ENCODE results near the gene POLR3E.
"Not testable (repeated sequence)": the region's sequence is repeated elsewhere in the genome, so short reads cannot be mapped to it uniquely, and the experiment has no call there.

The POLR3E gene

DNA sequence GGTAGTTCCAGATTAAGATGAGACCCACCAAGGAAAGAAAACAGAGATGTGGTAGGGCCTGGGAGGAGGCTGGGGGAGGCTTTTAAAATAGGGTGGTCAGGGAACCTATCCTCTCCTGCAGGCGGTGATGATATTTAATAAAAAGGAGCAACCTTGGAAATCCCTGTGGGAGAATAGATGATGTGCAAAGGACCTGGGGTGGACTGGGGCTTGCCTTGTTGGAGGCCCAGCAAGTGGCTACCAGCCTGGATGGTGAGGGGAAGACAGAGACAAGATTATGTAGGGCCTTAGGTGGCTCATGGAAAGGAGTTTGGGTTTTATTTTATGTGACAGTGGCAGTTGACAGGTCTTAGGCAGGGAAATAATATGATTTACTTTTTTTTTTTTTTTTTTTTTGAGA is 1.8 kb downstream of the POLR3E start:
- DNase-seq (ENCODE audit: low read depth): no peak
- H3K4me3 ChIP-seq (ENCODE audit: control insufficient read depth, low read depth, low read length): no peak overlapping the region
- TF ChIP-seq, protein P1, sequence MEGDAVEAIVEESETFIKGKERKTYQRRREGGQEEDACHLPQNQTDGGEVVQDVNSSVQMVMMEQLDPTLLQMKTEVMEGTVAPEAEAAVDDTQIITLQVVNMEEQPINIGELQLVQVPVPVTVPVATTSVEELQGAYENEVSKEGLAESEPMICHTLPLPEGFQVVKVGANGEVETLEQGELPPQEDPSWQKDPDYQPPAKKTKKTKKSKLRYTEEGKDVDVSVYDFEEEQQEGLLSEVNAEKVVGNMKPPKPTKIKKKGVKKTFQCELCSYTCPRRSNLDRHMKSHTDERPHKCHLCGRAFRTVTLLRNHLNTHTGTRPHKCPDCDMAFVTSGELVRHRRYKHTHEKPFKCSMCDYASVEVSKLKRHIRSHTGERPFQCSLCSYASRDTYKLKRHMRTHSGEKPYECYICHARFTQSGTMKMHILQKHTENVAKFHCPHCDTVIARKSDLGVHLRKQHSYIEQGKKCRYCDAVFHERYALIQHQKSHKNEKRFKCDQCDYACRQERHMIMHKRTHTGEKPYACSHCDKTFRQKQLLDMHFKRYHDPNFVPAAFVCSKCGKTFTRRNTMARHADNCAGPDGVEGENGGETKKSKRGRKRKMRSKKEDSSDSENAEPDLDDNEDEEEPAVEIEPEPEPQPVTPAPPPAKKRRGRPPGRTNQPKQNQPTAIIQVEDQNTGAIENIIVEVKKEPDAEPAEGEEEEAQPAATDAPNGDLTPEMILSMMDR (conservative IDR thresholded peaks at IDR 0.05; ENCODE audit: control insufficient read depth, insufficient read depth, low read depth, low read length): no peak

GRCh38 chr16:22300427-22301071 is 3.3 kb downstream of the POLR3E start:
- TF ChIP-seq, protein P1 (conservative IDR thresholded peaks at IDR 0.05; ENCODE audit: control insufficient read depth, insufficient read depth, low read depth, low read length): peak; percentile 79
- peak; percentile 68 for DNase-seq (ENCODE audit: low read depth)
- H3K4me3 ChIP-seq (ENCODE audit: control insufficient read depth, low read depth, low read length): no peak overlapping the region

DNA sequence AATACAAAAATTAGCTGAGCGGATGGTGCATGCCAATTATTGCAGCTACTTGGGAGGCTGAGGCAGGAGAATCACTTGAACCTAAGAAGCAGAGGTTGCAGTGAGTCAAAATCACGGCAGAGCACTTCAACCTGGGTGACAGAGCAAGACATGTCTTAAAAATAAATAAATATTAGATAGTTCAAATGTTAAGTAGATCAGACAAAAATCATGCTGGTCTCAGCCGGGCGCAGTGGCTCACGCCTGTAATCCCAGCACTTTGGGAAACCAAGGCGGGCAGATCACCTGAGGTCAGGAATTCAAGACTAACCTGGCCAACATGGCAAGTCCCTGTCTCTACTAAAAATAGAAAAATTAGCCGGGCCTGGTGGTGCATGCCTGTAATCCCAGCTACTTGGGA is 4.2 kb downstream of the POLR3E start:
- H3K4me3 ChIP-seq (ENCODE audit: control insufficient read depth, low read depth, low read length); DNase-seq (ENCODE audit: low read depth): not testable (repeated sequence)

DNA sequence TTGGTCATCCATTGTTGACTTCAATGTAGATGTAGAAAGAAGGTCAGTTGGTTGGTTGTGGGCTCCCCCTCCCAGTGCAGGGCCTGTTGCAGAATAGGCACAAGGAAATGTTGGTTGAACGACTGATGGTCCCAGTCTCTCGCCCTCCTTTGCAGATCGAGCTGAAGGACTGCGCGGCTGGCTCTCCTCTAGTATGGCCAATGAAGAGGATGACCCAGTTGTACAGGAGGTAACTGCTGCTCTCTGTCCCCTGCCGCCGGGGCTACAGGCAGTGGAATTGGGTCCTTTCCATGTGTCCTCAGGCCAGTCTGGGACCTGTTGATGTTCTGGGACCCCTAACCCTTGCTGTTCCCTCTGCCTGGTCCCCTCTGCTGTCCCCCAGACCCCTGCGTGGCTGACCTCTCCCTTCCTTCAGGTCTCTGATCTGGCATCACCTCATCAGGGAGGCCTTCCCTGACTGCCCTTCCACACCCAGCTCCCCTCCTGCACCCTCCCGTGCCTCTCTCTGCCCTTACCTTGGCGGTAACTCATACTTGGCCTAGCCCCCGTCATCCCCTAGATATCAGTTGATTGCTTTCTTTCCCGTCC is 5.7 kb downstream of the POLR3E start:
- TF ChIP-seq, protein P1 (conservative IDR thresholded peaks at IDR 0.05; ENCODE audit: control insufficient read depth, insufficient read depth, low read depth, low read length): no peak
- no peak overlapping the region for H3K4me3 ChIP-seq (ENCODE audit: control insufficient read depth, low read depth, low read length)
- no peak for DNase-seq (ENCODE audit: low read depth)

GRCh38 chr16:22304411-22304810 is 7.2 kb downstream of the POLR3E start:
- no peak for DNase-seq (ENCODE audit: low read depth)
- H3K4me3 ChIP-seq (ENCODE audit: control insufficient read depth, low read depth, low read length): no peak overlapping the region
- TF ChIP-seq, protein P1 (conservative IDR thresholded peaks at IDR 0.05; ENCODE audit: control insufficient read depth, insufficient read depth, low read depth, low read length): no peak

- no peak for DNase-seq (ENCODE audit: low read depth)
- no peak overlapping the region for H3K4me3 ChIP-seq (ENCODE audit: control insufficient read depth, low read depth, low read length)
Measured at GRCh38 chr16:22306788-22307187, 9.6 kb downstream of the POLR3E start.

GRCh38 chr16:22307838-22308237 is 10.6 kb downstream of the POLR3E start:
- no peak for DNase-seq (ENCODE audit: low read depth)
- H3K4me3 ChIP-seq (ENCODE audit: control insufficient read depth, low read depth, low read length): no peak overlapping the region
- TF ChIP-seq, protein P1 (conservative IDR thresholded peaks at IDR 0.05; ENCODE audit: control insufficient read depth, insufficient read depth, low read depth, low read length): no peak

More at GRCh38 chr16:22306788-22307187, 9.6 kb downstream of the POLR3E start:
- TF ChIP-seq, protein P1 (conservative IDR thresholded peaks at IDR 0.05; ENCODE audit: control insufficient read depth, insufficient read depth, low read depth, low read length): no peak
